SIG-M5 treated with dmso at 0.1 percent for 504 hours (cell line): Measurements from ENCODE around the gene RPAIN.
"Not testable (repeated sequence)": the region's sequence is repeated elsewhere in the genome, so short reads cannot be mapped to it uniquely, and the experiment has no call there.

Experiments used
- DNase-seq: peaks from one replicate; lab custom pipeline; 2025; ENCODE audit not compliant: unreplicated experiment; lab: John Stamatoyannopoulos, UW

The RPAIN gene

GRCh38 chr17:5429191-5429887, 9.4 kb downstream of the RPAIN start:
- no peak for DNase-seq

- no peak for DNase-seq
These were observed 10.5 kb downstream of the RPAIN start for GRCh38 chr17:5430413-5430999.

- not testable (repeated sequence) for DNase-seq
These were observed 11.3 kb downstream of the RPAIN start for GRCh38 chr17:5431234-5431633.

- DNase-seq: no peak
These were observed 12.1 kb downstream of the RPAIN start for GRCh38 chr17:5431949-5432556.

GRCh38 chr17:5434984-5435383, 15.0 kb downstream of the RPAIN start:
- DNase-seq: no peak

- DNase-seq: not testable (repeated sequence)
These were observed 15.9 kb downstream of the RPAIN start for GRCh38 chr17:5435781-5436315.

- no peak for DNase-seq
These were observed 17.8 kb downstream of the RPAIN start for GRCh38 chr17:5437721-5438317.

GRCh38 chr17:5438716-5439445, 18.9 kb downstream of the RPAIN start, which contains the start of gene C1QBP:
C1QBP (minus strand) TSS chr17:5439155; CDS start chr17:5439073, 82 bp downstream.
- peak; percentile 85 for DNase-seq

GRCh38 chr17:5439446-5439764, 19.4 kb downstream of the RPAIN start:
- DNase-seq: no peak

GRCh38 chr17:5443728-5444127, 23.7 kb downstream of the RPAIN start:
- no peak for DNase-seq

GRCh38 chr17:5444209-5444608, 24.2 kb downstream of the RPAIN start:
- no peak for DNase-seq

- DNase-seq: no peak
These were observed 26.8 kb downstream of the RPAIN start for GRCh38 chr17:5446786-5447185.

- no peak for DNase-seq
These were observed 44.9 kb downstream of the RPAIN start for GRCh38 chr17:5464717-5465507.

- DNase-seq: no peak
These were observed 46.3 kb downstream of the RPAIN start for GRCh38 chr17:5466295-5466694.

GRCh38 chr17:5467416-5467815, 47.4 kb downstream of the RPAIN start:
- no peak for DNase-seq

GRCh38 chr17:5468075-5468473, 48.1 kb downstream of the RPAIN start:
- DNase-seq: peak; percentile 31

- no peak for DNase-seq
These were observed 52.5 kb downstream of the RPAIN start for GRCh38 chr17:5472511-5472910.

- no peak for DNase-seq
These were observed 53.9 kb downstream of the RPAIN start for GRCh38 chr17:5473906-5474305.

GRCh38 chr17:5478992-5479391, 59.0 kb downstream of the RPAIN start:
- no peak for DNase-seq

- no peak for DNase-seq
These were observed 61.0 kb downstream of the RPAIN start for GRCh38 chr17:5480962-5481361.
